Progenitor cell of endocrine pancreas (in vitro differentiated cells): ENCODE results near the gene CTNNB1. TPM values are rescaled to one million over a fixed set of nuclear protein-coding genes. Genes with fewer than 3 reads are reported as not detected.

Experiments
- DNase-seq: peaks from one replicate; pipeline ENCODE4 v3.0.0; 2021; ENCODE audit warnings: low spot score; ENCODE audit not compliant: unreplicated experiment
- H3K27ac Mint-ChIP-seq: 2 replicates; pipeline ENCODE4 v1.8.0; 2021; ENCODE audit warnings: mild to moderate bottlenecking, moderate library complexity, mixed read lengths
- H3K27me3 Mint-ChIP-seq: 2 replicates; pipeline ENCODE4 v1.8.0; 2021; ENCODE audit warnings: mixed read lengths
- H3K36me3 Mint-ChIP-seq: 2 replicates; pipeline ENCODE4 v1.8.0; 2022; ENCODE audit warnings: mixed read lengths; ENCODE audit not compliant: insufficient read depth
- H3K4me1 Mint-ChIP-seq: 2 replicates; pipeline ENCODE4 v1.8.0; 2021; ENCODE audit warnings: low read depth, mixed read lengths
- H3K4me3 Mint-ChIP-seq: 2 replicates; pipeline ENCODE4 v1.8.0; 2021; ENCODE audit warnings: low read depth, mild to moderate bottlenecking, moderate library complexity, mixed read lengths
- H3K9me3 Mint-ChIP-seq: 2 replicates; pipeline ENCODE4 v1.8.0; 2021; ENCODE audit warnings: low read depth, mixed read lengths
- total RNA-seq: library from RNA; stranded (reverse); gene quantifications from 2 replicates; pipeline ENCODE4 v1.2.1, GENCODE V29; 2021
- TF ChIP-seq, protein P1 (sequence below): fragments of 200-600 bp; sonication (generic); IDR thresholded peaks from one replicate; pipeline ENCODE4 v1.5.0; 2021; ENCODE audit warnings: antibody characterized with exemption, mild to moderate bottlenecking; ENCODE audit not compliant: unreplicated experiment

The CTNNB1 gene
- total RNA-seq, 1 donor from 2014 or later, result 504 TPM

- Mint-ChIP-seq H3K27ac (no peak overlapping the region), H3K9me3 (no peaks in the 10 kb centered on the region), H3K27me3 (no peaks in the 10 kb centered on the region), H3K4me1 (no peaks in the 10 kb centered on the region), H3K4me3 (no peak overlapping the region), H3K36me3 (no peaks in the 10 kb centered on the region)
- DNase-seq, result no peak
- TF ChIP-seq, protein P1, sequence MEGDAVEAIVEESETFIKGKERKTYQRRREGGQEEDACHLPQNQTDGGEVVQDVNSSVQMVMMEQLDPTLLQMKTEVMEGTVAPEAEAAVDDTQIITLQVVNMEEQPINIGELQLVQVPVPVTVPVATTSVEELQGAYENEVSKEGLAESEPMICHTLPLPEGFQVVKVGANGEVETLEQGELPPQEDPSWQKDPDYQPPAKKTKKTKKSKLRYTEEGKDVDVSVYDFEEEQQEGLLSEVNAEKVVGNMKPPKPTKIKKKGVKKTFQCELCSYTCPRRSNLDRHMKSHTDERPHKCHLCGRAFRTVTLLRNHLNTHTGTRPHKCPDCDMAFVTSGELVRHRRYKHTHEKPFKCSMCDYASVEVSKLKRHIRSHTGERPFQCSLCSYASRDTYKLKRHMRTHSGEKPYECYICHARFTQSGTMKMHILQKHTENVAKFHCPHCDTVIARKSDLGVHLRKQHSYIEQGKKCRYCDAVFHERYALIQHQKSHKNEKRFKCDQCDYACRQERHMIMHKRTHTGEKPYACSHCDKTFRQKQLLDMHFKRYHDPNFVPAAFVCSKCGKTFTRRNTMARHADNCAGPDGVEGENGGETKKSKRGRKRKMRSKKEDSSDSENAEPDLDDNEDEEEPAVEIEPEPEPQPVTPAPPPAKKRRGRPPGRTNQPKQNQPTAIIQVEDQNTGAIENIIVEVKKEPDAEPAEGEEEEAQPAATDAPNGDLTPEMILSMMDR, result no peak
Measured at GRCh38 chr3:41265011-41265545, 65.8 kb downstream of the CTNNB1 start.

- Mint-ChIP-seq H3K36me3 (no peaks in the 10 kb centered on the region), H3K27me3 (no peaks in the 10 kb centered on the region), H3K27ac (no peak overlapping the region), H3K4me3 (no peak overlapping the region), H3K9me3 (no peaks in the 10 kb centered on the region), H3K4me1 (no peaks in the 10 kb centered on the region)
- TF ChIP-seq, protein P1, result no peak
- DNase-seq, result no peak
Measured at GRCh38 chr3:41265823-41266273, 66.5 kb downstream of the CTNNB1 start.

GRCh38 chr3:41267975-41268640, 68.8 kb downstream of the CTNNB1 start:
- H3K36me3 Mint-ChIP-seq, result peaks cover 1% of the 10 kb centered on the region
- peaks cover 5% of the 10 kb centered on the region for H3K9me3 Mint-ChIP-seq
- DNase-seq, result no peak
- H3K4me3 Mint-ChIP-seq, result no peak overlapping the region
- H3K27me3 Mint-ChIP-seq, result no peaks in the 10 kb centered on the region
- no peaks in the 10 kb centered on the region for H3K4me1 Mint-ChIP-seq
- TF ChIP-seq, protein P1, result no peak
- no peak overlapping the region for H3K27ac Mint-ChIP-seq

- TF ChIP-seq, protein P1, result no peak
- no peak for DNase-seq
- peaks cover 7% of the 10 kb centered on the region for H3K36me3 Mint-ChIP-seq
- no peaks in the 10 kb centered on the region for H3K27me3 Mint-ChIP-seq
- no peak overlapping the region for H3K4me3 Mint-ChIP-seq
- H3K27ac Mint-ChIP-seq, result no peak overlapping the region
- peaks cover 14% of the 10 kb centered on the region for H3K9me3 Mint-ChIP-seq
- H3K4me1 Mint-ChIP-seq, result peaks cover 9% of the 10 kb centered on the region
Measured at GRCh38 chr3:41272667-41273066, 73.4 kb downstream of the CTNNB1 start.

DNA sequence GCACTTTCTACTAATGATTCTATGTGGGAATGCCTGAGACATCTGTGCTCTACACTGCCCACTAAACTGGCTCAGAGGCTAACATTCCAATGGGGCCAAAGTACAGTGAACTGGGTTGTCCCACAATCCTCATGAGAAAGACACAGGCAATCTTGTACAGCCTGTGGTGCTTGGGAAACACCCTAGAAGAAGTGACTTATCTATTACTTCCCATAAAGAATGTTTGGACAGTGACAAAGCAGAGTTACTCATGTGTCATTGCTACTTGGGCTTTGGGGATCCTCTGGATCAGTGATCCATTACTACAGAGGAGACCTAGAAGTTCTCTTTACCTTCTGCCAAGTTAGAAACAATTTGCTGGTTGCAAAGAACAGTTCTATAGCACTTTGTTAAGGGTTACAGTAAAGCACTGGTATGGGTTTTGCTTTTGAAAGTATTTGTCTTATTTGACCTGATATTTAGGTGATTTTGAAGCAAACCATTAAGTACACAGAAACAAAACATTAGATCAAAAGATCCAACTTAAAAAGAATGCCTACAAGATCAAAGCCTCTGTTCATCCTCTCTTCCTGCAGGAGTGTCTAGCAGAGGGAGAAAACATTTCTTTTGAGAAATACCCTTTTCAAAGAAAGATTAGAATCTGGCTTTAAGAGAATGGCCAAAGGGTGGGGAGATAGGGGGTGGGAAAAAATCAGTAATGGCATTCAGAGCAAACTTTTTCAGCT, 75.8 kb downstream of the CTNNB1 start:
- H3K36me3 Mint-ChIP-seq, result peaks cover 7% of the 10 kb centered on the region
- H3K27ac Mint-ChIP-seq, result no peak overlapping the region
- peaks cover 9% of the 10 kb centered on the region for H3K4me1 Mint-ChIP-seq
- no peaks in the 10 kb centered on the region for H3K27me3 Mint-ChIP-seq
- TF ChIP-seq, protein P1, result no peak
- H3K9me3 Mint-ChIP-seq, result peaks cover 19% of the 10 kb centered on the region
- DNase-seq, result no peak
- H3K4me3 Mint-ChIP-seq, result no peak overlapping the region
